HepG2 (cell line): ENCODE results near the gene GCHFR. TPM values are rescaled to one million over a fixed set of nuclear protein-coding genes. Genes with fewer than 3 reads are reported as not detected.

Source experiments
- AGO2 ChIP-seq: fragments of 200-400 bp; formaldehyde crosslinking; optimal IDR thresholded peaks from 2 replicates; pipeline ENCODE3; 2017; ENCODE audit warnings: mild to moderate bottlenecking, low read depth, low read length, moderate library complexity
- ARHGAP35 ChIP-seq: sonication (generic); formaldehyde crosslinking; IDR thresholded peaks from 2 replicates; pipeline ENCODE4 v1.9.0; 2022; ENCODE audit warnings: mild to moderate bottlenecking, inconsistent platforms, moderate library complexity, missing genetic modification reagents, borderline replicate concordance
- ATF2 ChIP-seq: sonication (generic); formaldehyde crosslinking; IDR thresholded peaks from 2 replicates; pipeline ENCODE4 v1.4.0; 2020; ENCODE audit warnings: missing genetic modification reagents
- ATM ChIP-seq: fragments of 450-650 bp; IDR thresholded peaks from 2 replicates; pipeline ENCODE4 v1.7.1; 2017; ENCODE audit warnings: mild to moderate bottlenecking, borderline replicate concordance
- BATF2 ChIP-seq: sonication (generic); formaldehyde crosslinking; IDR thresholded peaks from 2 replicates; pipeline ENCODE4 v1.8.0; 2022; ENCODE audit warnings: mild to moderate bottlenecking, missing genetic modification reagents, moderate library complexity
- MIER3 ChIP-seq: IDR thresholded peaks from 2 replicates; pipeline ENCODE4 v1.6.1; 2016; ENCODE audit warnings: missing compliant biosample characterization, borderline replicate concordance
- RFX1 ChIP-seq: fragments of 450-650 bp; IDR thresholded peaks from 2 replicates; pipeline ENCODE4 v1.6.1; 2017
- ZFP36L2 ChIP-seq: sonication (generic); formaldehyde crosslinking; IDR thresholded peaks from 2 replicates; pipeline ENCODE4 v1.4.0; 2020; ENCODE audit warnings: missing genetic modification reagents
- ZNF138 ChIP-seq: sonication (generic); formaldehyde crosslinking; IDR thresholded peaks from 2 replicates; pipeline ENCODE4 v1.5.0; 2020; ENCODE audit warnings: mild to moderate bottlenecking, low read depth, missing genetic modification reagents
- ZNF234 ChIP-seq: sonication (generic); formaldehyde crosslinking; conservative IDR thresholded peaks from 2 replicates; pipeline ENCODE4 v1.5.1; 2020; ENCODE audit warnings: mild to moderate bottlenecking, missing genetic modification reagents
- ZNF282 ChIP-seq: fragments of 450-650 bp; IDR thresholded peaks from 2 replicates; pipeline ENCODE4 v1.6.1; 2018; ENCODE audit not compliant: partially characterized antibody
- ZNF501 ChIP-seq: sonication (generic); formaldehyde crosslinking; IDR thresholded peaks from 2 replicates; pipeline ENCODE4 v1.5.1; 2020; ENCODE audit warnings: mild to moderate bottlenecking, moderate library complexity, missing genetic modification reagents
- ZNF558 ChIP-seq: sonication (generic); formaldehyde crosslinking; IDR thresholded peaks from 2 replicates; pipeline ENCODE4 v1.9.0; 2022; ENCODE audit warnings: mild to moderate bottlenecking, missing genetic modification reagents, borderline replicate concordance
- ZNF878 ChIP-seq: sonication (generic); formaldehyde crosslinking; IDR thresholded peaks from 2 replicates; pipeline ENCODE4 v1.8.1; 2023; ENCODE audit warnings: mild to moderate bottlenecking, missing genetic modification reagents, moderate library complexity
- polyA plus RNA-seq, 8 experiments: library from polyadenylated mRNA; depleted of rRNA in 3 of 8; stranded (reverse) in 7 of 8; unstranded in 1 of 8; fragments of >200 nt; fragmentation: Illumina TruSeq in 4 of 8; extraction: Trizol in 4 of 8; gene quantifications; 2 replicates each; pipeline versions ENCODE4 v1.2.1 to v1.2.3, GENCODE V29; 2011 to 2016; ENCODE audit warnings: low read depth in 4 of 8, missing spikeins in 1 of 8, mixed read lengths in 1 of 8; ENCODE audit not compliant: insufficient read depth in 1 of 8
- total RNA-seq, 5 experiments: library from RNA; depleted of rRNA; stranded (reverse); fragments of >200 nt; fragmentation: Illumina TruSeq; extraction: Trizol; gene quantifications; 2 replicates each; pipeline ENCODE4 v1.2.3, GENCODE V29; 2016; ENCODE audit warnings: low read depth in 1 of 5
- TF ChIP-seq, protein P1 (sequence below): sonication (generic); formaldehyde crosslinking; IDR thresholded peaks from 2 replicates; pipeline ENCODE4 v1.9.0; 2021; ENCODE audit warnings: mild to moderate bottlenecking, missing genetic modification reagents
- TF ChIP-seq, protein P2 (sequence below): sonication (generic); formaldehyde crosslinking; conservative IDR thresholded peaks from 2 replicates; pipeline ENCODE4 v1.8.1; 2023; ENCODE audit warnings: missing genetic modification reagents

The GCHFR gene
- total and polyA plus RNA-seq, 2 of the 13 experiments (the other 11 are each of a cell fraction or from before 2014, with no cell fraction given): 51.5 to 92.4 TPM

- TF ChIP-seq, protein P1, sequence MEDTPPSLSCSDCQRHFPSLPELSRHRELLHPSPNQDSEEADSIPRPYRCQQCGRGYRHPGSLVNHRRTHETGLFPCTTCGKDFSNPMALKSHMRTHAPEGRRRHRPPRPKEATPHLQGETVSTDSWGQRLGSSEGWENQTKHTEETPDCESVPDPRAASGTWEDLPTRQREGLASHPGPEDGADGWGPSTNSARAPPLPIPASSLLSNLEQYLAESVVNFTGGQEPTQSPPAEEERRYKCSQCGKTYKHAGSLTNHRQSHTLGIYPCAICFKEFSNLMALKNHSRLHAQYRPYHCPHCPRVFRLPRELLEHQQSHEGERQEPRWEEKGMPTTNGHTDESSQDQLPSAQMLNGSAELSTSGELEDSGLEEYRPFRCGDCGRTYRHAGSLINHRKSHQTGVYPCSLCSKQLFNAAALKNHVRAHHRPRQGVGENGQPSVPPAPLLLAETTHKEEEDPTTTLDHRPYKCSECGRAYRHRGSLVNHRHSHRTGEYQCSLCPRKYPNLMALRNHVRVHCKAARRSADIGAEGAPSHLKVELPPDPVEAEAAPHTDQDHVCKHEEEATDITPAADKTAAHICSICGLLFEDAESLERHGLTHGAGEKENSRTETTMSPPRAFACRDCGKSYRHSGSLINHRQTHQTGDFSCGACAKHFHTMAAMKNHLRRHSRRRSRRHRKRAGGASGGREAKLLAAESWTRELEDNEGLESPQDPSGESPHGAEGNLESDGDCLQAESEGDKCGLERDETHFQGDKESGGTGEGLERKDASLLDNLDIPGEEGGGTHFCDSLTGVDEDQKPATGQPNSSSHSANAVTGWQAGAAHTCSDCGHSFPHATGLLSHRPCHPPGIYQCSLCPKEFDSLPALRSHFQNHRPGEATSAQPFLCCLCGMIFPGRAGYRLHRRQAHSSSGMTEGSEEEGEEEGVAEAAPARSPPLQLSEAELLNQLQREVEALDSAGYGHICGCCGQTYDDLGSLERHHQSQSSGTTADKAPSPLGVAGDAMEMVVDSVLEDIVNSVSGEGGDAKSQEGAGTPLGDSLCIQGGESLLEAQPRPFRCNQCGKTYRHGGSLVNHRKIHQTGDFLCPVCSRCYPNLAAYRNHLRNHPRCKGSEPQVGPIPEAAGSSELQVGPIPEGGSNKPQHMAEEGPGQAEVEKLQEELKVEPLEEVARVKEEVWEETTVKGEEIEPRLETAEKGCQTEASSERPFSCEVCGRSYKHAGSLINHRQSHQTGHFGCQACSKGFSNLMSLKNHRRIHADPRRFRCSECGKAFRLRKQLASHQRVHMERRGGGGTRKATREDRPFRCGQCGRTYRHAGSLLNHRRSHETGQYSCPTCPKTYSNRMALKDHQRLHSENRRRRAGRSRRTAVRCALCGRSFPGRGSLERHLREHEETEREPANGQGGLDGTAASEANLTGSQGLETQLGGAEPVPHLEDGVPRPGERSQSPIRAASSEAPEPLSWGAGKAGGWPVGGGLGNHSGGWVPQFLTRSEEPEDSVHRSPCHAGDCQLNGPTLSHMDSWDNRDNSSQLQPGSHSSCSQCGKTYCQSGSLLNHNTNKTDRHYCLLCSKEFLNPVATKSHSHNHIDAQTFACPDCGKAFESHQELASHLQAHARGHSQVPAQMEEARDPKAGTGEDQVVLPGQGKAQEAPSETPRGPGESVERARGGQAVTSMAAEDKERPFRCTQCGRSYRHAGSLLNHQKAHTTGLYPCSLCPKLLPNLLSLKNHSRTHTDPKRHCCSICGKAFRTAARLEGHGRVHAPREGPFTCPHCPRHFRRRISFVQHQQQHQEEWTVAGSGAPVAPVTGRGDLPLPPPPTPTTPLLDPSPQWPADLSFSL (CRISPR knock-in tag): peak; percentile 35; the same call in 1 of the 2 replicates
- TF ChIP-seq RFX1 (no peak), MIER3 (CRISPR knock-in tag) (peak; percentile 13; the same call in 1 of the 2 replicates), ZNF282 (no peak), ZNF234 (no peak; the same call in 1 of the 2 replicates), ZNF558 (CRISPR knock-in tag) (peak; percentile 4; the same call in 1 of the 2 replicates), ZNF501 (CRISPR knock-in tag) (peak; percentile 14; the same call in 1 of the 2 replicates), AGO2 (no peak), ARHGAP35 (CRISPR knock-in tag) (no peak), ZNF138 (CRISPR knock-in tag) (no peak; the same call in none of the 2 replicates), ATM (no peak), ZNF878 (peak; percentile 92), BATF2 (CRISPR knock-in tag) (peak; percentile 90), ATF2 (CRISPR knock-in tag) (no peak; the same call in 1 of the 2 replicates), ZFP36L2 (no peak)
- TF ChIP-seq, protein P2, sequence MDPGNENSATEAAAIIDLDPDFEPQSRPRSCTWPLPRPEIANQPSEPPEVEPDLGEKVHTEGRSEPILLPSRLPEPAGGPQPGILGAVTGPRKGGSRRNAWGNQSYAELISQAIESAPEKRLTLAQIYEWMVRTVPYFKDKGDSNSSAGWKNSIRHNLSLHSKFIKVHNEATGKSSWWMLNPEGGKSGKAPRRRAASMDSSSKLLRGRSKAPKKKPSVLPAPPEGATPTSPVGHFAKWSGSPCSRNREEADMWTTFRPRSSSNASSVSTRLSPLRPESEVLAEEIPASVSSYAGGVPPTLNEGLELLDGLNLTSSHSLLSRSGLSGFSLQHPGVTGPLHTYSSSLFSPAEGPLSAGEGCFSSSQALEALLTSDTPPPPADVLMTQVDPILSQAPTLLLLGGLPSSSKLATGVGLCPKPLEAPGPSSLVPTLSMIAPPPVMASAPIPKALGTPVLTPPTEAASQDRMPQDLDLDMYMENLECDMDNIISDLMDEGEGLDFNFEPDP (CRISPR knock-in tag): no peak
Observed at GRCh38 chr15:40762919-40763800, 708 bp upstream of the GCHFR start (continued).
